ENCODE data around the gene PODXL2. TPM values are rescaled to one million over a fixed set of nuclear protein-coding genes. Genes with fewer than 3 reads are reported as not detected.

Gene PODXL2
- total and polyA plus RNA-seq, 7 experiments from 2014 or later, result 2.2 to 6.5 (median 3.6) TPM

DNA sequence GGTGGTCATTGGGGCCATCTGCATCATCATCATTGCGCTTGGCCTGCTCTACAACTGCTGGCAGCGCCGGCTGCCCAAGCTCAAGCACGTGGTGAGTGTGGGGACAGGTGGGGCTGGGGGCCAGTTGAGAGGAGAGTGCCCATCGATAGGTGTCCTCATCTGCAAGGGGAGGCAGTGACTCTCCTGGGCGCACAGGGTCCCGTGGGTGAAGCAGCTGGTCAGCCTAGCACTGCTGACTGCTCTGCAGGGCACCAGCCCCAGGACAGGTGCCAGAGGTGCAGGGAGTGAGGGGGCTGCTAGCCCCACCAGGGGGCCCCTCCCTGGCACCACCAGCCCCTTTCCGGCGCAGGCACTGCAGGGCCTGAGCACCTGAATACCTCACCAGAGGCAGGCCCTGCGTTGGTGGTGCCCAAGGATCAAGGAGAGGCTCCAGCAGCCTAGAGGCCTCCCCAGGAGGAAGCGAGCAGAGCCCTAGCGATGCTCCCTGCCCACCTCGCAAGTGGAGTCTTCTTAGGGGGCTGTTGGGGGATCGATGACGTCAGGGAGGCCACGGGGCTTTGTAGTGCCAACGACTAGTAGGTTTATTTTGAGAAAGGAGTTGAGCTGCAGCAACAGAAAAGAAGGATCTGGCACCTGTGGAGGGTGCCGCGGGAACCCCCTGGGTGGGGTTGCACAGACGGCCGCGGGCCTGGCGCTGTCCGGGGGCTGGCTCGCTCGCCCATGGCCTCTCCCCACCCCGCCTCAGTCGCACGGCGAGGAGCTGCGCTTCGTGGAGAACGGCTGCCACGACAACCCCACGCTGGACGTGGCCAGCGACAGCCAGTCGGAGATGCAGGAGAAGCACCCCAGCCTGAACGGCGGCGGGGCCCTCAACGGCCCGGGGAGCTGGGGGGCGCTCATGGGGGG is 42.8 kb downstream of the PODXL2 start:
- Mint-ChIP-seq H3K27me3 (no peaks in the 10 kb centered on the region), H3K4me1 (peaks cover 17 to 37% (median 33%) of the 10 kb centered on the region in 7 donors), H3K9me3 (no peaks in the 10 kb centered on the region), H3K27ac (peak overlapping the region; percentile 92 to 98 (median 97)), H3K4me3 (peak overlapping the region; percentile 84 to 95 (median 91)), H3K36me3 (peaks cover 0 to 9% (median 3%) of the 10 kb centered on the region in 5 donors)
- intact Hi-C loops (cut with micrococcal nuclease), result loop anchor here (1.0 to 10.0 kb wide), 18 partner anchors 25 to 1769 kb away; partner anchors contain the start of genes MCM2 (in 2 of the 2), SEC61A1 (in 2 of the 2), TPRA1 (in 2 of the 2) and ZXDC (in 2 of the 2)
- DNase-seq, result peak in 8 of 9 donors; percentile 28 to 68 (median 40)
- ChIA-PET CTCF (interaction anchor here (1.0 kb wide), 1 partner anchor 35 kb away, joined by 3 read pairs; no protein-coding TSS in a partner anchor), POLR2A (interaction anchor here (0.5 to 3.5 kb wide), 12 partner anchors 10 to 381 kb away, joined by 3 to 13 read pairs (median 5); partner anchors contain the start of genes SEC61A1 and TPRA1)
- Histone ChIP-seq H3K9me3 (ENCODE audit: control insufficient read depth in 2 of 3, low read length in 3 of 3) (no peaks in the 10 kb centered on the region), H3K4me1 (ENCODE audit: control insufficient read depth in 2 of 2, insufficient read depth in 2 of 2, low read length in 2 of 2) (peaks cover 13 to 17% of the 10 kb centered on the region in 2 donors), H3K27ac (ENCODE audit: low read depth, low read length) (peak overlapping the region; percentile 98), H3K4me3 (ENCODE audit: low read length) (peak overlapping the region; percentile 71), H3K36me3 (ENCODE audit: control insufficient read depth in 2 of 3, insufficient read depth in 3 of 3, low read length in 3 of 3) (peaks cover 0 to 13% (median 0%) of the 10 kb centered on the region in 3 experiments), H3K27me3 (ENCODE audit: control insufficient read depth in 2 of 2, insufficient read depth in 2 of 2, low read length in 2 of 2) (no peaks in the 10 kb centered on the region)
- ATAC-seq, result peak; percentile 5

DNA sequence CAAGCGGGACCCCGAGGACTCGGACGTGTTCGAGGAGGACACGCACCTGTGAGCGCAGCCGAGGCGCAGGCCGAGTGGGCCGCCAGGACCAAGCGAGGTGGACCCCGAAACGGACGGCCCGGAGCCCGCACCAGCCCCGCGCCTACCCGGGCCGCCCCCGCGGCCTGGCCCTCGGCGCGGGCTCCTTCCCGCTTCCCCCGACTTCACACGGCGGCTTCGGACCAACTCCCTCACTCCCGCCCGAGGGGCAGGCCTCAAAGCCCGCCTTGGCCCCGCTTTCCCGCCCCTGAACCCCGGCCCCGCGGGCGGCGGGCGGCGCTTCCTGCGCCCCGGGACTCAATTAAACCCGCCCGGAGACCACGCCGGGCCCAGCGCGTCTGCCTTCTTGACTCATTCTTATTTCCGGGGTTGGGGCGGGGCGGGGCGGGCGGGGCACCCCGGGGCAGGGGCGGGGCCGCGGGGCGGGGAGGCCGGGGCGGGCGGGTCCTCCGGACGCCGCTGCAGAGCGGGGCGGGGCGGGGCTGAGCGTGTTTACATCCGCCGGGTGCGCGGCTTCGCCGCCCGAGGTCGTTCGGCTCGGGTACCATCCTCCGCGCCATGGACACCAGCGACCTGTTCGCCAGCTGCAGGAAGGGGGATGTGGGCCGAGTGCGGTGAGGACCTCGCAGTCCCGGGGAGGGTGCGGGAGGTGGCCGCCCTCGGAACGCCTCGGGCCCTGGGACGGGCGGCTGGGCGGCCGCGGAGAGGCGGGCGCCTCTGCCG is 43.6 kb downstream of the PODXL2 start, which contains the start of gene ABTB1:
Gene ABTB1 (plus strand): TSS at position 524 of the 762 bp plus-strand sequence. CDS start 74 bp downstream, at position 598.
- CTCF ChIA-PET, result no interaction called here
- ATAC-seq (peak; percentile 93), DNase-seq (peak; percentile 73 to 88 (median 83))
- peak within 1 kb of the TSS; percentile 88 to 96 (median 94) for H3K4me3 Mint-ChIP-seq
- intact Hi-C loops (cut with micrococcal nuclease), result loop anchor here (1.0 to 10.0 kb wide), 19 partner anchors 9 to 1768 kb away; partner anchors contain the start of genes MCM2 (in 2 of the 2), SEC61A1 (in 2 of the 2), TPRA1 (in 2 of the 2) and ZXDC (in 2 of the 2)
- Histone ChIP-seq H3K4me3 (ENCODE audit: low read length) (peak within 1 kb of the TSS; percentile 86), H3K9me3 (ENCODE audit: control insufficient read depth in 2 of 3, low read length in 3 of 3) (no peaks in the 10 kb centered on the region), H3K36me3 (ENCODE audit: control insufficient read depth in 2 of 3, insufficient read depth in 3 of 3, low read length in 3 of 3) (peaks cover 0 to 22% (median 0%) of the 10 kb centered on the region in 3 experiments), H3K4me1 (ENCODE audit: control insufficient read depth in 2 of 2, insufficient read depth in 2 of 2, low read length in 2 of 2) (peaks cover 13 to 17% of the 10 kb centered on the region in 2 donors), H3K27ac (ENCODE audit: low read depth, low read length) (peak within 1 kb of the TSS; percentile 98), H3K27me3 (ENCODE audit: control insufficient read depth in 2 of 2, insufficient read depth in 2 of 2, low read length in 2 of 2) (no peaks in the 10 kb centered on the region)
- H3K9me3 Mint-ChIP-seq, result no peaks in the 10 kb centered on the region
- peak within 1 kb of the TSS; percentile 92 to 98 (median 97) for H3K27ac Mint-ChIP-seq
- H3K27me3 Mint-ChIP-seq, result no peaks in the 10 kb centered on the region
- POLR2A ChIA-PET, result interaction anchor here (0.6 to 3.5 kb wide), 12 partner anchors 11 to 1198 kb away, joined by 3 to 13 read pairs (median 4); partner anchors contain the start of genes SEC61A1 and TPRA1
- peaks cover 0 to 12% (median 3%) of the 10 kb centered on the region in 5 donors for H3K36me3 Mint-ChIP-seq
- H3K4me1 Mint-ChIP-seq, result peaks cover 17 to 37% (median 33%) of the 10 kb centered on the region in 7 donors

GRCh38 chr3:127673191-127674100 is 44.5 kb downstream of the PODXL2 start:
- Mint-ChIP-seq H3K27ac (peak overlapping the region; percentile 84 to 98 (median 95)), H3K9me3 (no peaks in the 10 kb centered on the region), H3K4me3 (peak overlapping the region; percentile 88 to 96 (median 94)), H3K4me1 (peaks cover 17 to 41% (median 33%) of the 10 kb centered on the region in 7 donors), H3K27me3 (no peaks in the 10 kb centered on the region), H3K36me3 (peaks cover 0 to 15% (median 3%) of the 10 kb centered on the region in 5 donors)
- ChIA-PET CTCF (interaction anchor here (1.2 kb wide), 1 partner anchor 85 kb away, joined by 3 read pairs; no protein-coding TSS in a partner anchor), POLR2A (interaction anchor here (0.6 to 3.5 kb wide), 6 partner anchors 11 to 1198 kb away, joined by 3 to 13 read pairs (median 8); partner anchors contain the start of gene TPRA1)
- Histone ChIP-seq H3K27me3 (ENCODE audit: control insufficient read depth in 2 of 2, insufficient read depth in 2 of 2, low read length in 2 of 2) (no peaks in the 10 kb centered on the region), H3K4me1 (ENCODE audit: control insufficient read depth in 2 of 2, insufficient read depth in 2 of 2, low read length in 2 of 2) (peaks cover 13 to 17% of the 10 kb centered on the region in 2 donors), H3K9me3 (ENCODE audit: control insufficient read depth in 2 of 3, low read length in 3 of 3) (no peaks in the 10 kb centered on the region), H3K36me3 (ENCODE audit: control insufficient read depth in 2 of 3, insufficient read depth in 3 of 3, low read length in 3 of 3) (peaks cover 0 to 30% (median 0%) of the 10 kb centered on the region in 3 experiments), H3K27ac (ENCODE audit: low read depth, low read length) (peak overlapping the region; percentile 98), H3K4me3 (ENCODE audit: low read length) (peak overlapping the region; percentile 86)
- intact Hi-C loops (cut with micrococcal nuclease), result loop anchor here (1.0 to 10.0 kb wide), 11 partner anchors 8 to 1589 kb away; partner anchors contain the start of genes CHCHD6 (in 1 of the 2), PLXNA1 (in 1 of the 2), PODXL2 (in 1 of the 2) and RUVBL1 (in 1 of the 2)
- peak in 7 of 9 donors; percentile 27 to 62 (median 55) for DNase-seq
- peak; percentile 65 for ATAC-seq

DNA sequence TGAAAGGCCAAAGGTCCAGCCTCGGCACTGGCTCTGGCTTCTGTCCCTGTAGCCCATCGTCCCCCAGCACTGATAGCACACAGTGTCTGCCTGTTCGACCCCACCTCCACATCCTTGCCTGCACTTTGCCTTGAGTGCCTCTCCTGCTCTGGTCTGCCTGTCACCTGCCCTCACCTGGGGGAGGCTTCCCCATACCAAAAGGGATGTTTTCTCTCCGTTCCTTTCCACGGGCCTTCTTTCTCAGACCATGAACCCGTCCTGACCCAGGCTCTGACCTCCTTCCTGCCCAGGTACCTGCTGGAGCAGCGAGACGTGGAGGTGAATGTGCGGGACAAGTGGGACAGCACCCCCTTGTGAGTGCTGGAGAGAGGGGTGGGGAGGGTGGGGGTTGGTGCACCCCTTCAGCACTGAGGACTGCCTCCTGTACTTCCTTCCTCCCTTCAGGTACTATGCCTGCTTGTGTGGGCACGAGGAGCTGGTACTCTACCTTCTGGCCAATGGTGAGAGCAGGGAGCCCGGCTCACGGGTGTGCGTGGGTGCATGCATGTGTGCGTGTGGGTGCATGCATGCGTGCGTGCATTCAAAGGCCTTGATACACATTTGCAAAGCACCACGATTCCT is 45.2 kb downstream of the PODXL2 start:
- intact Hi-C loops (cut with micrococcal nuclease), result loop anchor here (5.0 to 10.0 kb wide), 3 partner anchors 451 to 1589 kb away; partner anchors contain the start of genes RUVBL1 (in 1 of the 2), SLC41A3 (in 1 of the 2) and ZXDC (in 1 of the 2)
- Mint-ChIP-seq H3K4me3 (peak overlapping the region; percentile 88 to 96 (median 94)), H3K27ac (peak overlapping the region; percentile 84 to 98 (median 95)), H3K9me3 (no peaks in the 10 kb centered on the region), H3K36me3 (peaks cover 0 to 15% (median 3%) of the 10 kb centered on the region in 5 donors), H3K27me3 (no peaks in the 10 kb centered on the region), H3K4me1 (peaks cover 17 to 41% (median 35%) of the 10 kb centered on the region in 7 donors)
- ChIA-PET CTCF (interaction anchor here (1.2 kb wide), 1 partner anchor 85 kb away, joined by 3 read pairs; no protein-coding TSS in a partner anchor), POLR2A (interaction anchor here (0.6 to 3.5 kb wide), 3 partner anchors 10 to 452 kb away, joined by 5 to 13 read pairs (median 10); partner anchors contain the start of gene TPRA1)
- Histone ChIP-seq H3K4me1 (ENCODE audit: control insufficient read depth in 2 of 2, insufficient read depth in 2 of 2, low read length in 2 of 2) (peaks cover 13 to 17% of the 10 kb centered on the region in 2 donors), H3K4me3 (ENCODE audit: low read length) (peak overlapping the region; percentile 86), H3K9me3 (ENCODE audit: control insufficient read depth in 2 of 3, low read length in 3 of 3) (no peaks in the 10 kb centered on the region), H3K36me3 (ENCODE audit: control insufficient read depth in 2 of 3, insufficient read depth in 3 of 3, low read length in 3 of 3) (peaks cover 0 to 37% (median 0%) of the 10 kb centered on the region in 3 experiments), H3K27ac (ENCODE audit: low read depth, low read length) (peak overlapping the region; percentile 98), H3K27me3 (ENCODE audit: control insufficient read depth in 2 of 2, insufficient read depth in 2 of 2, low read length in 2 of 2) (no peaks in the 10 kb centered on the region)
- ATAC-seq (no peak), DNase-seq (peak in 3 of 9 donors; percentile 28 to 31 (median 31))

All from naive thymus-derived CD4-positive, alpha-beta T cell (primary cell).